Stomach (tissue), 4 donors: Measurements from ENCODE around the gene ALDH1A1.

Experiments
- POLR2A ChIP-seq, 4 donors: fragments of 450-650 bp; IDR thresholded peaks; one replicate each; pipeline ENCODE4 v1.6.1; 2016; ENCODE audit warnings: antibody characterized with exemption in 4 of 4, control low read depth in 2 of 4, mild to moderate bottlenecking in 1 of 4, moderate library complexity in 1 of 4
- TF ChIP-seq, protein P1 (sequence below), 7 experiments: fragments of 450-650 bp in 4 of 7; fragments of 200-600 bp in 3 of 7; sonication (generic) in 3 of 7; IDR thresholded peaks; one replicate each; pipeline ENCODE4 v1.5.1; 2016 to 2019; ENCODE audit warnings: antibody characterized with exemption in 7 of 7, control low read depth in 2 of 7, mild to moderate bottlenecking in 1 of 7

DNA sequence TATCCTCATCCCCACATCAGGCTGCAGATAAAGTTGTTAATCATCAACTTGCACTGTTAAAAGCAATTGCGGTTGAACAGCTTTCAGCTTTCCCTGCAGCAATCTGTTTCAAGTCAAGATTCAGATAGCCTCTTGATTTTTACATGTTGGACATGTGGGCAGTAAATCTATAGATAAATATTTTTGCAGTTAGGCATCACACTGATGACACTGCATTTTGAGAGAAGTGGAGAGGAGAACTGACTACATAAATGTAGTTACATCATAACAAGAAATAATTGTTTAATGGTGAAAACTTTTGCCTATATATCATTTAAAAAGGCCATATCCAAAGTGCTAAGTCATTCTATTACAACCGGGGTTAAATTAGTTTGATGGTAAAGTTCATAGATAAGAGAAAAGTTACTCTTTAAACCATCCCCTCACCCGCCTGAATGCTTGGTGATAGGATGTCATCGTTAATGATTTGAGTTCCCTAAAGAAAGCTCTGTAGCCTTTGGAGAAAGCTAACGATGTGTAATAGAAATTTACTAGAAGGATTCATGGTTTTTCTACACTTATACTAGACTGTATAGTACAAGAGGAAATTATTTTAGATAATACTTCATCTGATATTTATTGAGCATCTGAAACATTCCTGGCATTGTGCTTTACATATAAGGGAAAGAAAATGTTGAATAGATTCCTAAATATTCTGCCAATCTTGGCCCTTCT, 30.8 kb upstream of the ALDH1A1 start:
- TF ChIP-seq, protein P1, sequence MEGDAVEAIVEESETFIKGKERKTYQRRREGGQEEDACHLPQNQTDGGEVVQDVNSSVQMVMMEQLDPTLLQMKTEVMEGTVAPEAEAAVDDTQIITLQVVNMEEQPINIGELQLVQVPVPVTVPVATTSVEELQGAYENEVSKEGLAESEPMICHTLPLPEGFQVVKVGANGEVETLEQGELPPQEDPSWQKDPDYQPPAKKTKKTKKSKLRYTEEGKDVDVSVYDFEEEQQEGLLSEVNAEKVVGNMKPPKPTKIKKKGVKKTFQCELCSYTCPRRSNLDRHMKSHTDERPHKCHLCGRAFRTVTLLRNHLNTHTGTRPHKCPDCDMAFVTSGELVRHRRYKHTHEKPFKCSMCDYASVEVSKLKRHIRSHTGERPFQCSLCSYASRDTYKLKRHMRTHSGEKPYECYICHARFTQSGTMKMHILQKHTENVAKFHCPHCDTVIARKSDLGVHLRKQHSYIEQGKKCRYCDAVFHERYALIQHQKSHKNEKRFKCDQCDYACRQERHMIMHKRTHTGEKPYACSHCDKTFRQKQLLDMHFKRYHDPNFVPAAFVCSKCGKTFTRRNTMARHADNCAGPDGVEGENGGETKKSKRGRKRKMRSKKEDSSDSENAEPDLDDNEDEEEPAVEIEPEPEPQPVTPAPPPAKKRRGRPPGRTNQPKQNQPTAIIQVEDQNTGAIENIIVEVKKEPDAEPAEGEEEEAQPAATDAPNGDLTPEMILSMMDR (IDR thresholded peaks at IDR 0.05), result no peak
- TF ChIP-seq POLR2A (IDR thresholded peaks at IDR 0.05), result no peak
